OCI-M1 (cell line): ENCODE measurements around the gene IL17F.

Source experiments
- DNase-seq: peaks from one replicate; lab custom pipeline; 2025; lab: John Stamatoyannopoulos, UW

Gene IL17F

GRCh38 chr6:52245425-52245824 is 1.1 kb upstream of the IL17F start:
- DNase-seq, result no peak

- no peak for DNase-seq
Measured at GRCh38 chr6:52243282-52243893, 912 bp downstream of the IL17F start.

GRCh38 chr6:52241819-52242218 is 2.5 kb downstream of the IL17F start:
- DNase-seq, result no peak

GRCh38 chr6:52233975-52234823 is 10.1 kb downstream of the IL17F start:
- peak; percentile 87 for DNase-seq

- peak; percentile 16 for DNase-seq
Measured at GRCh38 chr6:52233005-52233404, 11.3 kb downstream of the IL17F start.

GRCh38 chr6:52231406-52232127 is 12.7 kb downstream of the IL17F start:
- DNase-seq, result no peak

GRCh38 chr6:52230685-52231084 is 13.6 kb downstream of the IL17F start:
- DNase-seq, result peak; percentile 73

- DNase-seq, result no peak
Measured at GRCh38 chr6:52227495-52227894, 16.8 kb downstream of the IL17F start.

GRCh38 chr6:52221302-52221701 is 23.0 kb downstream of the IL17F start:
- peak; percentile 97 for DNase-seq

GRCh38 chr6:52217761-52218160 is 26.5 kb downstream of the IL17F start:
- no peak for DNase-seq

- peak; percentile 70 for DNase-seq
Measured at GRCh38 chr6:52216932-52217575, 27.2 kb downstream of the IL17F start.

- DNase-seq, result peak; percentile 33
Measured at GRCh38 chr6:52215787-52216186, 28.5 kb downstream of the IL17F start.

GRCh38 chr6:52213127-52213526 is 31.2 kb downstream of the IL17F start:
- no peak for DNase-seq

GRCh38 chr6:52210227-52210626 is 34.1 kb downstream of the IL17F start:
- DNase-seq, result no peak

- DNase-seq, result no peak
Measured at GRCh38 chr6:52209770-52210169, 34.5 kb downstream of the IL17F start.

GRCh38 chr6:52208612-52209011 is 35.7 kb downstream of the IL17F start:
- DNase-seq, result no peak

- no peak for DNase-seq
Measured at GRCh38 chr6:52207066-52207465, 37.2 kb downstream of the IL17F start.

- DNase-seq, result no peak
Measured at GRCh38 chr6:52201493-52201892, 42.8 kb downstream of the IL17F start.

GRCh38 chr6:52201046-52201445 is 43.3 kb downstream of the IL17F start:
- DNase-seq, result no peak

- peak; percentile 18 for DNase-seq
Measured at GRCh38 chr6:52200088-52200487, 44.2 kb downstream of the IL17F start.

- DNase-seq, result no peak
Measured at GRCh38 chr6:52195886-52196285, 48.4 kb downstream of the IL17F start.

- DNase-seq, result no peak
Measured at GRCh38 chr6:52191824-52192223, 52.5 kb downstream of the IL17F start.
